GM19043 (cell line): ENCODE results near the gene NMNAT2.
"Not testable (repeated sequence)": the region's sequence is repeated elsewhere in the genome, so short reads cannot be mapped to it uniquely, and the experiment has no call there.

ENCODE experiments used
- ATAC-seq: cut with Tn5 transposase; IDR thresholded peaks from one replicate; pipeline ENCODE4 v1.9.1; 2021; ENCODE audit warnings: low read depth; ENCODE audit not compliant: unreplicated experiment

Gene NMNAT2

DNA sequence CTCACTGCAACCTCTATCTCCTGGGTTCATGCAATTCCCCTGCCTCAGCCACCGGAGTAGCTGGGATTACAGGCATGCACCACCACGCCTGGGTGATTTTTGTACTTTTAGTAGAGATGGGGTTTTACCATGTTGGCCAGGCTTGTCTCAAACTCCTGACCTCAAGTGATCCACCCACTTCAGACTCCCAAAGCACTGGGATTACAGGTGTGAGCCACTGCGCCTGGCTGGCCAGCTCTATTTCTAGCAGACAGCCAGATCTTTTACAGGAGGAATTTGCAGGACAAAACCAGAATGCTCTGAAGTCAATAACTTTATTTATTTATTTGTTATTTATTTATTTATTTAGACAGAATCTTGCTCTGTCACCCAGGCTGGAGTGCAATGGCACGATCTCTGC, 144.2 kb downstream of the NMNAT2 start:
- ATAC-seq, result not testable (repeated sequence)

DNA sequence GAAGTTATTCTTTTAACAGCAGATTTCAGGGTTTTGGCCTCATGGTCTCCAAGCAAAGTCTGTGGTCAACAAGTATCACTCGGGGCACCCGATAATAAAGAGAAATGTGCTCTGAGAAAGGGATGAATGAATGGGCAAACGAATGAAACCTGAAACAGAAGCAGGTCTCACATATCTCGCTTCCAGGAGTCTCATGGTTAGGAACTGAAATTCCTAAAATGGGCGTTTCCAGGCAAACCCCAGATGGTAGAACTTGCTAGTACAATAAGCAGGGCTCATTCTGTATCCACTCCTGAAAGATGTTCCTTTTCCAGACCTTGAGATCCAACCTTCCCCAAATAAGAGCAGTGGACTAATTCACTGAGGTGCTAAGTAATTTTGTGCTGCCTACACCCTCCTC, 144.9 kb downstream of the NMNAT2 start:
- ATAC-seq, result no peak

DNA sequence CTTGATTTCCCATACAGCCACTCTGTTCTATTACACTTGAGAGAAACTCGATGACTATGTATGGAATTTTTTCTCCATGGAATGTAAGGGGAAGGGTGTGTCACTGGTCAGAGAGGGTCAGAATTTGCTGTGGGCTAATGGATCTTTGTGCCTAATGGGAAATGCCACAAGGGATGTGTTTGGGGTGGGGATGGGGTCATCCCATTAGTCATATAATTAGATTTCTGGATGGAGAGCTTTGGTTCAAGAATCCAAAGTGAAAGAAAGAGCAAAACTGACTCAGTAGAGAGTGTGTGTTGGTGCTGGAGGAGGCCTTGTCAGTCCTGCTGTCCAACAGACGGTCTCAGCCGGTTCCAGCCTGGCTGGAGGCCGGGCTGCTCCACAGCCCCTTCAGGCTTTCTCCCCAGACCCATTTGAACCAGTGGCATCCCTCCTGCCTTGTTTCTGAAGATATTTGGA, 145.8 kb downstream of the NMNAT2 start:
- ATAC-seq, result no peak

DNA sequence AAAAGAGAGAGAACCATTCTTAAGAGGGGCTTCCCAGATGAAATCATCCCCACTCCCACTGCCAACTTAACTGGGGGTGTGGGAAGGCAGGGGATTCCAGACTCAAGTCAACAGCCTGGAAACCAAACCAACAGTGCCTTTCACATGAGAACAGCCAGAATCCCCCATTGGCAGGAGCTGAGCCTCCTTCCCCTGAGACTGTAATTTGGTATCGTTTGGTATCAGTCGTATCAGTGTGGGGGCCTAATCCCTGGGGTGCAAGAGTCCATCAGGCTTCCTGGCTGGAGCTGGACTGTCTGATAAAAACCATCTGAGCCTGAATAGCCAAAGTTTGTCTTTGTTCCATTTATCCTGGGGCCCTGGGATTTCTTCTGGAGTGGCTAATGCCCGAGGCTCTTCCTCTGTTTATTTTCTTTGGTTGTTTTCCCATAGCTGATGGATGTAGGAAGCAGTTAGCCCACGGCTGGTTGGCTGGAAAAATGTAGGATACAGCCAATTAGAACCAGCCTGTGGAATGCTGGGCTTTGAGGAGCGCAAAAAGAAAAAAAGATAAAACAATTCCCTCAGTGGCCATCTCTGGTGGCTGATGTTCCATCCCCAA, 147.5 kb downstream of the NMNAT2 start:
- ATAC-seq, result no peak

DNA sequence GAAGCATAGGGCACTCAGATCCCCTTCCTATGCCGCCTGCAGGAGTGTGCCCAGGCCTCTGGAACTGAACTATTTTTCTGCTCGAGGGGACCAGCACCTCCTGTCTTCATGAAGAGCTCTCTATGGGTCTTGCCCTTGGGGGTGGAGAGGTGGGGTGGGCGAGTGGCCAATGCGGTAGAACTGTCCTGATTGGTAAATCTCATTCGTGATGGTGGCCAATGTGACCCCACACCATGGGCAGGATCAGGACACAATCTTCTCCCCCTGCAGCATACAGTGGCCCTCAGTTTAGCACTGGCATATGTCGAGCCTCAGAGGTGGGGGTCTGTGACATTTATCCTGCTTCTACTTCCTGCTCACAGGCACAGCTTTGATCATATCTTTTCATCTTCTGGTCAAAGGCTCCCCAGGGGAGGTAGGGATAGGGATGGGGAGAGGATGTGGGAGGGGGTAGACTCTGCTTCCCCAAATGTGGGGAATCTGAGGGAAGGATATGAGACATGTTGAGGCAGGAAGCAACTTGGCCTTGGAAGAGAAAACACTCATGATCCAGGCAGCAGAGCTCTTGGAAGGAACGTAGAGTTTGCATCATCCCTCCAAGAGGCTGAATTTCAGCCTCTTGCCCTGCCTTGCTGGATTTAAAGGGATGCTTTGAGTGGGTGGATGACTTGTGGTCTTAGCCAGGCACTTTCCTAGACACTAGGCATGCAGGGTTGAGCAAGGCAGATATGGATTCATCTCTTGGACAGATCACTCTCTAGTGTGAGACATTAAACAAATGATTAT, 150.3 kb downstream of the NMNAT2 start:
- ATAC-seq, result no peak

DNA sequence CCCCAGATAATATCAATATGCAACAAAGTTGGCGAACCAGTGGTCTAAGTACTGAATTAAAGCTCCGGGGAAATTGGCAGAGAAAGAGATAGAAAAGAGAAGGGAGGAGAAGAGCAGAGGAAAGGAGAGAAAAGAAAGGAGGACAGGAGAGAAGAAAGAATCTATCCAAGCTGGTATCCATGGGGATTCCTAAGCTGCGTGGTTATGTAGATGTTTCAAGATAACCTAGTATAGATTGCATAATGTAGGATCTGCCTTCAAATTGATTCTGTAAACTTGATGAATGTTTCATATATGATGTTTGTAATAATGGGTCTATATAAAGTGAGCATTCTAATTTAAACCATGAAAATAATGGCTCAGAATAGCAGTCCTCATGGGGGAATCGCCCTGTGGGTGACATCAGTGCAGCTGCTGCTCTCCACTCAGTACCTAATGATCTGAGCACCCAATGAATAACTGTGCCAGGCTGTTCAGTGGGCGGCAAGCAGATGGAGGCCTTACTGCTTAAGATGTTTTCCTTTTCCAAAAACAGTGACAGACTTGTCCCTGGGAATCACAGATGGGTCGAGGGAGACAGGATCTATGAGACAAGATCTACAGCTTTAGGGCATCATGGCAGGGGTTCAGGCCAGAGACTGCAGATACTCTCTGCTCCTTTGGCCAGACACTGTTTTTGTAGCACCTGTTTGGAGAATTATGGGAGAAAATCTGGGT, 154.1 kb downstream of the NMNAT2 start:
- no peak for ATAC-seq

DNA sequence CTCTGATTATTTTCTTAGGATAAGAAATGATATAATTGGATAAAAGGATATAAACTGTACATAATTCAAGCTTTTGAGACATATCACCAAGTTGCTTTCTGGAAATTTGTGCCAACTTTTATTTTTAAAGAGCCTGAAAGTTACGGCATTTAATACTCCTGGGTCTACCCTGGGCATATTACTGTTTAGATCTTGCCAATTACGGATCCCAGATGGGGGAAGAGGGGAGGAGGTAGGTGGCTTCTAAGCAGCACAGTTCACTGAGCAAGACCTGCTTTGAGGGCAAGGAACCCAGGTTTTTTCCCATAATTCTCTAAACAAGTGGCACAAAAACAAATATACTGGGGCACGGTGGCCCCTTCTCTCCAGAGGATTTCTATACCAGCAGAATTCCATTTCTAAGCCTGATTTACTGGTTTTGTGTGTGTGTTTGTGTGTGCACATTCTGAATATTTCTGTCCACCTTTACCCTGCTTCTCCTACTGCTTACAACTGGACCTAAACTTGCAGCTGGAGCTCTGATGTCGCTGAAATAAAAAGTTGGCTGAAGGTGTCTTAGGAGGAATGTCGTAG, 155.5 kb downstream of the NMNAT2 start:
- ATAC-seq, result no peak

DNA sequence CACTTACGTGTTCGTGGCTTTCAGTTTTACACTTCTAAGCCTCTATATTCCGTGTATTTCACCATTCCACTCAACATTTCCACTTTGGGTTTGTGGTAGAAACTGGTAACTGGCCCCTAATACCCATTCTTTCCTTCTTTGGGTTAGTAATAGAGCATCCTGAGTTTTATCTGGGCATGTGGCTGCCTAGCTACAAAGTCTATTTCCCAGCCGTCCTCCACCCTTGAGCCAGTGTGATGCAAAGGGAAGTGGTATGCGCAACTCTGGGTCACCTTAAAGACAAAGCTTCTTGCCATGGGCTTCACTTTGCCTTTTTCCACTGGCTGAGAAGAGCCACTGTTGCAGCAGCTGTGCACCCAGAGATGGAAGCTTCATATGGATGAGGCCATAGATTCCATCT, 158.3 kb downstream of the NMNAT2 start:
- no peak for ATAC-seq

DNA sequence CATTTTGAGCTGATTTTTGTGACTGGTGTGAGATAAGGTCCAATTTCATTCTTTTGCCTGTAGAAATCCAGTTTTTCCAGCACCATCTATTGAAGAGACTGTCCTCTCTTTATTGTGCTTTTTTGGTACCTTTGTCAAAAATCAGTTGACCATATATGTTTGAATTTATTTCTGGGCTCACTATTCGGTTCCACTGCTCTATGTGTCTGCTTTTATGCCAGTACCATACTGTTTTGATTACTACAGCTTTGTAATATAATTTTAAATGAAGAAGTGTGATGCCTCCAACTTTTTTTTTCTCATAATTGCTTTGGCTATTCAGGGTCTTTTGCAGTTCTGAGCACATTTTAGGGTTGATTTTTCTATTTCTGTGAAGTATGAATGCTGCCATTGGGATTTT, 163.1 kb downstream of the NMNAT2 start:
- no peak for ATAC-seq

DNA sequence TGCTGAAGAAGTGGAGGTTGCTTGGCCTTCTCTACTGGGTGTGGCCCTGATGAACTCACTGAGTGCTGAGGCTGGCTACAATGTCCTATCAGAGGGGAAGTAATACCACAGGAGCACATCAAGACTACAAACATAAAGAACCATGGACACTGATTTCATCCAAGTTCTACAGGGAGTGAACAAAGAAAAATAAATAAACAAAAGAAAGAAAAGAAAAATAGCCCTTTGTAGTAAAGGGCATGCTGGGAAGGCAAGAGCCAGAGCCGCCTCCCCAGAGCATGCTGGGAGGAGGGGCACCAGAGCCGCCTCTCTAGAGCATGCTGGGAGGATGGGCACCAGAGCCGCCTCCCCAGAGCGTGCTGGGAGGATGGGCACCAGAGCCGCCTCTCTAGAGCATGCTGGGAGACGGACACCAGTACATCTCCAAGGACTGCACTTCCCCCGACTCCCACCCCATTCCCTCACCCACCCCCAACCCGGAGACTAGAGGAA, 166.2 kb downstream of the NMNAT2 start:
- ATAC-seq, result no peak

DNA sequence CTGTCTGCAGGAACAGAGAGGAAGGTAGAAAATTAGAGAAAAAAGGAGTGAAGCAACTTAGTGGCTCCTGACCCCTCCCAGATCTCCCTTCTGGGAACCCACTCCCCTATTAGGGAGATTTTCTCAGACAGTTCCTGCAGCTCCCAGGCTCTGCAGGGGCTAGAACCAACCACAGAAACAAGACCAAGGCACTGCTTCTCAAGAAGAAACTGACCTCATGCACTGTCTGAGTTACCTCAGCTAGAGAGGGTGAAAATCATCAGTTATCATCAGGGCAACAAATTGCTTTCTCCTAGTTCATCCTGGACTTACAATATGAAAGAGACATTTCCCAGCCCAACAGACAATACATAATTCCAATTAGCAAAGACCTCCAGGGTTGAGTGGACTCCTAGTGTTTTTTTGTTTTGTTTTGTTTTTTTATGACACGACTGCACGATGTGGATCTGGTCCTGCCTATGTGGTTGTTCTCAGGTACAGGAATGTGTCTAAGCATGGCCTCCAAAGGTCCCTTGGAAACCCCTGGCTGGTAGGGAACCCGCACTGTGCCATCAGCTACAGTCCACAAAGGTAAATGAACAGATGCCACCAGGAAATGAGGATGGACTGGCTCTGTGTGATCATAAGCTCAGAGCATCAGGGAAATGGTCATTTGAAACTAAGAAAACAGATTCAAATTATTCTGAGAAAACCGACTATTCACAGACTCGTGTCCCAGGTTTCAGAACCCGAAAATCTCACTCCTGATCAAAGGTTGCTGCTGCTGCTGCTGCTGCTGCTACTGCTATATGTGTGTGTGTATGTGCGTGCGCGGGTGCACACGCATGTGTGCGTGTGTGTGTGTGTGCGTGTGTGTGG, 166.8 kb downstream of the NMNAT2 start:
- ATAC-seq, result no peak

DNA sequence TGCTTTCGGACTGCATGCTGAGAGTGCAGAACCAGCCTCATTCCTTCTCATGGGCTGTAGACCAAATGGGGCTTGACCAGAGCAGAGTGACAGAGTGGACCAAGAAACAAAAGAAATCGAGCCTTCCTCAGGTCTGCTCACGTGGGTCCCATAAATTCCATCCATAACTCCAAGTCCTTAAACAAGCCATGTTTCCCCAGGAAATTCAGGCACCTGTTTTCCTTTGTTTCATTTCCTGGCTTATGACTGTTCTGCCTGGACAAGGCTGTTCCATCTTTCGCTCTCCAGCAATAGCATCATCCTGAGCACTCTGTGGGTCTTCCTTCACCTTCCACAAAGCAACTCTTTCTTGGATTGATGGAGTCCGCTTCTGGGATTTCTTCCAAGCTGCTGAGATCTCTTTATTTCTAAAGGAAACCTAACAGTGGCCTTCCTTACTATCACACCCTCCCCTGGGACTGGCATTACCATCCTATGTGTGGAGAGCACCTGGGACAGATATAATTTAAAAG, 168.2 kb downstream of the NMNAT2 start:
- ATAC-seq, result no peak

DNA sequence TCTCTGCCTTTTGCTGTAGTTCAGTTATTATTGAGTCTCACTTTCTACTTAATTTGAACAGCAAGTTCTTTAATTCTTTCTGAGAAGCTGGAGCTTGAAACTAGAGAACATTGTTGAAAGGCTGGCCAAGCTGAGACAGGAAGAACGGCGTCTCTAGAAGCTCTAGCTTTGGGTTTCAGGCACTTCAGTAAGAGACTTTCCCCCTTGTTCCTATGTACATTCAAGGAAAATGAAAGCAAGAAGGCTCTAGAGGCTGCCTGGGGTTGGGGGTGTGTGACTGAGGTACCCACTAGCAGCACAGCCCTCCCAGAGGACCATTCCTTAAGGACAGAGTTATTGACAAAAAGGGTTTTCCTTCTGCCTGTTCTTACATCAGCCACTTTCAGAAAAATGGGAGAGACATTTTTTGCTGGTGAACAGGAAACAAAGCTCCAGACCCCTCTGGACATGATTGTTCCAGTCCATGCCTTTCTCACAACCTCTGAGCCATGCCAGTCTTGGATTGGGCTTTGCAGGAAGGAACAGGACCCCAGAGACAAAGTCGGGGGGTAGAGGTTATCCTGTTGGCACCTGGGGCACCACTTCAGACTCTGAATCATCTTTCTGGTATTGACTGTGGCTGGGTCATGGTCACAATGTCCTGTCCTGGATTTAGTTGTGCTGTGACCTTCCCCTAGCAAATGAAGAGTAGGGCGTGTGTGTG, 169.0 kb downstream of the NMNAT2 start:
- ATAC-seq, result no peak

DNA sequence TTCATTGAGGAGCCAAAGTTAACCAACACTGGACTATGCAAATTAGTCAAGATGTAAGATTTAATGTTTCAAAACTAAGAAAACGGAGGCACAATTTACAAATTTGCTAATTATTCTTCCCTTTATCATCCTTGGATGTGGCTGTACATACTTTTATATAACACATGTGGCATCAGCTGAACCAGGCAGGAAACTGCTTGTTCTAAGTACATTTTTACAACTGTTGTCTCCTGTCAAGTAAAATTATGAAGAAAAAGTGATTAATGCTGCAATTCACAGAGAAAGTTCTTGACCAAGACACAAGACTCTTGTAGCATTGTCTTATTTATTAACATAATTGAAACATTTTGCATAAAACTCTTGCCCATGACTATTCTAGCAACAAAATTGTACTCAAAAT, 170.2 kb downstream of the NMNAT2 start:
- no peak for ATAC-seq

DNA sequence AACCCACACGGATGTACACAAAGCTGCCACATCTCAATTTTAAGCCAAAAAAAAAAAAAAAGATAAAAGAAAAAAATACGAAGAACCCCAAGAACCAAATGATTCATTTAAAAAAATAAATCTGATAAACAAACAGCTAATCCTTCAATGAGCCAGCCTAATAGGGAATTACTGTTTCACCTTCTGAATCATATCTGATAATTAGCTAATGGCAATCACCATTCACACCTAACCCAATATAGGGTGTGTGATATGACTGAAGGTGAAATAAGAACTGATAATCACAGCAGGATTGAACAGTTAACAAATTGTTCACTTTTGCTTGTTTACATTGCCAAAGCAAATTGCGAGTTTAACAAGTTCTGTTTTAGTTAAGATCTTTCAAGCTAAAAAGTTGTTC, 170.7 kb downstream of the NMNAT2 start:
- ATAC-seq, result no peak

DNA sequence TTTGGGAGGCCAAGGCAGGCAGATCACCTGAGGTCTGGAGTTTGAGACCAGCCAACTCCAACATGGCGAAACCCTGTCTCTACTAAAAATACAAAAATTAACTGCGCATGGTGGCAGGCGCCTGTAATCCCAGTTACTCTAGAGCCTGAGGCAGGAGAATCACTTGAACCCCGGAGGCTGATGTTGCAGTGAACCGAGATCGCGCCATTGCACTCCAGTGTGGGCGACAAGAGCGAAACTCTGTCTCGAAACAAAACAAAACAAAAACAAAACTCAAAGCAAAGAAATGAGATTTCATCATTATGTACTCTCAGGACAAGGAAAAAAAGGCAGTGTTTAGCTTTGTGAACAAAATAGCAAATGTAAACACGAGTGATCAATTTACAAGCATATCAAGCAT, 171.1 kb downstream of the NMNAT2 start:
- ATAC-seq, result no peak

DNA sequence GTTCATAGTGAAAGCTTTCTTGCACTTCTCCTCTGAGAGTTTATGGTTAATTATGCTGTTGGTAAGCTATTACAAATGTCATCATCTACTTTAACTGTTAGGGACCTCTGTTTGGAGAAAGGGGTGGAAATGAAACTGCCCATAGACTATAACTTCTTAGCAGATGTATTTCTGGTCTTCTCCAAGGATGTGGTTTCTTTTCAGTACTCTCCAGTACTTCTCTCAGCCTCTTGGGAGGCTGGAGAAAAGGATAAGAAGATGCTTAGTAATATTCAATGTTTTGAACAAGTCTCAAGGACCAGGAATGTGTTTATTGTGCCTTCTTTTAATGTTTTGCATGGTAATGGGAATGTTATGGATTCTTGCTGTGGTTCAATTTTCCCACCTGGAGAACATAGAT, 171.7 kb downstream of the NMNAT2 start:
- no peak for ATAC-seq

DNA sequence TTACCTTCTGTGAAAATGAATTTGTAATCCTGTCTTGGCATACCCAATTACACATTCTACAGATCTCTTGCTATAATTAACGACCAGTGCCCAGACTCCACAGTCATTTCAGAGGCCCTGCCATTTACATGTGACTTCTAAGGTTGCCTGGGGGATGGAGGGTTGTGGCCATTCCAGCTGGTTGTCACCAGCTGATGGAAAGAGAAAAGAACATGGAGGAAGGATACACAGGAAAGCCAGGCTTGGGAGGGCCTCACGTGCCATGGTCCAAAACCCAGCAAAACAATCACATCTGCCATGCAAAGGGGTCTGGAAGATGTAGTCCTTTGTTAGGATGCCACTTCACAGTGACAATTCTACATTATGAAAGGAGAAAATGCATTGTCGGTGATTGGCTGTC, 172.8 kb downstream of the NMNAT2 start:
- no peak for ATAC-seq

DNA sequence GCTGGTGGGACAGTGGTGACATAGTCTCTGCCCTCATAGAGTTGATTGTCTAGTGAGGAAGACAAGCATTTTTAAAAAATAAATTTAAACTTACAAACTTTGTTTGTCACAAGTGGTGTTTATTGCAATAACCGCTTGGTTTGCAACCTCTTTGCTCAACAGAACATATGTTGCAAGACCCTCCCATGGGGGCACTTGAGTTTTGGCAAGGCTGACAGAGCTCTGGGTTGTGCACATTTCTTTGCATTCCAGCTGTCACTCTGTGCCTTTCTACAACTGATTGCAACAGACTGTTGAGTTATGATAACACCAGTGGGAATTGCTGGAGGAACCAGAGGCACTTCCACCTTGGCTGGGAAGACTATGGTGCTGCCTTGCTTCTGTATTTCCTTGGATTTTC, 173.7 kb downstream of the NMNAT2 start:
- no peak for ATAC-seq
